DOHH2 (cell line): ENCODE measurements around the gene SLC39A10.

ENCODE experiments used
- CTCF ChIP-seq: fragments of 200-600 bp; sonication (generic); IDR thresholded peaks from one replicate; pipeline ENCODE4 v1.5.1; 2014; ENCODE audit warnings: antibody characterized with exemption, mild to moderate bottlenecking, low read depth, low read length; ENCODE audit not compliant: poor library complexity, severe bottlenecking
- EZH2phosphoT487 ChIP-seq: fragments of 200-600 bp; sonication (generic); IDR thresholded peaks from 2 replicates; pipeline ENCODE4 v1.6.1; 2017; ENCODE audit warnings: borderline replicate concordance, mild to moderate bottlenecking, antibody characterized with exemption, low read length, moderate library complexity, mixed read lengths

- TF ChIP-seq CTCF (no peak), EZH2phosphoT487 (no peak)
Observed at GRCh38 chr2:195642679-195643068, 14.4 kb upstream of the SLC39A10 start.
